Activated CD8-positive, alpha-beta T cell treated with anti-CD3 and anti-CD28 coated beads, Interleukin-2, amount 10 ng/mL, durations not matched to agents 7 days and 5 days (primary cell): ENCODE measurements around the gene DTX1. TPM values are rescaled to one million over a fixed set of nuclear protein-coding genes. Genes with fewer than 3 reads are reported as not detected.

Experiments used
- ATAC-seq: fragments of 150-1000 bp; cut with Tn5 transposase; one replicate; pipeline ENCODE4 v1.10.0; 2021; ENCODE audit warnings: moderate library complexity
- CTCF ChIA-PET: fragments of 350-600 bp; sonication (Branson Sonifier 250); formaldehyde crosslinking; loops from one replicate; lab custom pipeline; 2021; ENCODE audit warnings: antibody characterized with exemption; lab: Charles Lee
- POLR2A ChIA-PET: fragments of 350-600 bp; sonication (Branson Sonifier 250); formaldehyde crosslinking; loops from one replicate; lab custom pipeline; 2021; ENCODE audit warnings: antibody characterized with exemption; lab: Charles Lee
- DNase-seq: peaks from one replicate; pipeline ENCODE4 v3.0.0-alpha.2; 2020
- H3K27ac Mint-ChIP-seq: one replicate; pipeline ENCODE4 v1.8.0; 2021; ENCODE audit warnings: mild to moderate bottlenecking, mixed read lengths
- H3K27me3 Mint-ChIP-seq: one replicate; pipeline ENCODE4 v1.8.0; 2021; ENCODE audit warnings: low read depth, mixed read lengths
- H3K36me3 Mint-ChIP-seq: one replicate; pipeline ENCODE4 v1.8.0; 2021; ENCODE audit warnings: low read depth, mixed read lengths
- H3K4me1 Mint-ChIP-seq: one replicate; pipeline ENCODE4 v1.8.0; 2021; ENCODE audit warnings: low read depth, mixed read lengths
- H3K4me3 Mint-ChIP-seq: one replicate; pipeline ENCODE4 v1.8.0; 2021; ENCODE audit warnings: mild to moderate bottlenecking, mixed read lengths
- H3K9me3 Mint-ChIP-seq: one replicate; pipeline ENCODE4 v1.8.0; 2022; ENCODE audit warnings: mixed read lengths; ENCODE audit not compliant: insufficient read depth
- total RNA-seq, 2 experiments: library from RNA; stranded (reverse); gene quantifications; one replicate each; pipeline ENCODE4 v1.2.3, GENCODE V29; 2021

The DTX1 gene
- total RNA-seq, 2 experiments from 2014 or later = not detected

DNA sequence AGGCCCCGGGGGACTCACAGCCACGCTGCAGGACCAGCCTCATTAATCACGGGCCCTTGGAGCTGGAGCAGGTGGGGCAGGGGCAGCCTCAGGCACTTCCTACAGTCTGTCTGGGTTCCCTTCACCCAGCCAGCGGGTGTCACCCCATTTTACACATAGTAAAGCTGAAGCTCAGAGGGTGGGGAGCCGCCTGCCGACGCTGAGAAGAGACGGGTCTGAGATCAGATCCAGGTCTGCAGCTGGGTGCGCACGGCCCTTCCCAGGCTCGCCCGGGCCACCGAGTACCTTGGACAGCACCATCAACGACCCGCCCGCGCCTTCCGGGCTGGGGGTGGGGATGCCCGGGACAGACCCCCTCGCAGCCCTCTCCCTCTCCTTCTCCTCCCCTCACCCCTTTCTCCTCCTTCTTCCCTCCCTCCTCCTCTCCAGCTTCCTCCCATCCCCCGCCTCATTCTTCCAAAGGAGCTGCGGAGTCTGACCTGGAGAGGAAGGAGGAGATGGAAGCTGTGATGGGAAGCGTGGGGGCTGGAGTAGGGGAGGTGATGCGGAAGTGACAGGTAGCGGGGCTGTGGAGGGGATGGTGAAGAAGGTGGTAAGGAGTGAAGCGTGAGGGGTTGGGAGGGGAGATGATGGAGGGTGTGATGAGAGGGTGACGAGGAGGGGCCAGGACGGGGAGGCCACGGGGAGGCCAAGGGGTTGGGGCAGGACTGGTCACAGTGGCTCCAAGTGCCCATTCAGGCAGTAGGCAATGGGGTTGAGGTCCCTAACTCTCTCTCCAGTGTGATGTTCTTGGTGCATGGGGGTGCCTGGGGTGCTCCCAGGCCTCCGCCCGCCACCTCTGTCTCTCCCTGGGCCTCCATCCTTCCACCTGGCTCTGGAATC, 8.8 kb downstream of the DTX1 start:
- ATAC-seq = no peak
- Mint-ChIP-seq H3K4me3 (no peak overlapping the region), H3K4me1 (peaks cover 12% of the 10 kb centered on the region), H3K36me3 (no peaks in the 10 kb centered on the region), H3K27ac (no peak overlapping the region), H3K27me3 (no peaks in the 10 kb centered on the region), H3K9me3 (no peaks in the 10 kb centered on the region)
- POLR2A ChIA-PET = no interaction called here
- CTCF ChIA-PET = interaction anchor here (0.7 to 2.7 kb wide), 2 partner anchors 17 to 38 kb away, joined by 4 to 7 read pairs; no protein-coding TSS in a partner anchor
- DNase-seq = no peak

DNA sequence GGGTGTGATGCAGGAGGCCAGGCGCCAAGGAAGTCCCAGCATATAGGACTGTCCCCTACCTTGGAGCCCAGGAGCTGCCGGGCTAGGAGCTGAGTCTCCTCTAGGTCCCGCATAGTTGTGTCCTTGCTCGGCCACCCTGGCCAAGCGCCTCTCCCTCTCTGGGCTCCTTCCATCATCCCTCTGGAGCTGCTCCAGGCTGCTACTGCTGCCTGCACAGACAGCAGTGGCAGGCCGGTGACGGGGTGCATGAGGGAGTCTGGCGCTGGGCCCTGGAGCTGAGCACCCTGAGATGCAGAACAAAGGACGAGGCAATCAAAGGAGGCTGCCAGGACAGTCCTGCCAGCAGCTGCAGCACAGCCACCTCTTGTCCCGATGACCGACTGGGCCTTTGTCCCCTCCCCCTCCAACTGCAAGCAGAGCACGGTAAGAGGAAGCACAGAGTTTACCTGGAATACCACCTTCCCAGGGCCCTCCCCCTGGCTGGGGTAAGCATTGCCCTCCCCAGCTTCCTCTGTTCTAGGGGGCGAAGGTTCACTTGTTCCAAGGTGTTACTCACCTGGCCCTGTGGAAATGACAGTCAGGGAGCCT, 10.4 kb downstream of the DTX1 start:
- CTCF ChIA-PET = interaction anchor here (1.5 to 2.7 kb wide), 2 partner anchors 18 to 105 kb away, joined by 3 to 7 read pairs; no protein-coding TSS in a partner anchor
- Mint-ChIP-seq H3K4me1 (peaks cover 21% of the 10 kb centered on the region), H3K27me3 (no peaks in the 10 kb centered on the region), H3K36me3 (no peaks in the 10 kb centered on the region), H3K27ac (no peak overlapping the region), H3K4me3 (no peak overlapping the region), H3K9me3 (no peaks in the 10 kb centered on the region)
- ATAC-seq (no peak), DNase-seq (no peak)
- POLR2A ChIA-PET = no interaction called here

DNA sequence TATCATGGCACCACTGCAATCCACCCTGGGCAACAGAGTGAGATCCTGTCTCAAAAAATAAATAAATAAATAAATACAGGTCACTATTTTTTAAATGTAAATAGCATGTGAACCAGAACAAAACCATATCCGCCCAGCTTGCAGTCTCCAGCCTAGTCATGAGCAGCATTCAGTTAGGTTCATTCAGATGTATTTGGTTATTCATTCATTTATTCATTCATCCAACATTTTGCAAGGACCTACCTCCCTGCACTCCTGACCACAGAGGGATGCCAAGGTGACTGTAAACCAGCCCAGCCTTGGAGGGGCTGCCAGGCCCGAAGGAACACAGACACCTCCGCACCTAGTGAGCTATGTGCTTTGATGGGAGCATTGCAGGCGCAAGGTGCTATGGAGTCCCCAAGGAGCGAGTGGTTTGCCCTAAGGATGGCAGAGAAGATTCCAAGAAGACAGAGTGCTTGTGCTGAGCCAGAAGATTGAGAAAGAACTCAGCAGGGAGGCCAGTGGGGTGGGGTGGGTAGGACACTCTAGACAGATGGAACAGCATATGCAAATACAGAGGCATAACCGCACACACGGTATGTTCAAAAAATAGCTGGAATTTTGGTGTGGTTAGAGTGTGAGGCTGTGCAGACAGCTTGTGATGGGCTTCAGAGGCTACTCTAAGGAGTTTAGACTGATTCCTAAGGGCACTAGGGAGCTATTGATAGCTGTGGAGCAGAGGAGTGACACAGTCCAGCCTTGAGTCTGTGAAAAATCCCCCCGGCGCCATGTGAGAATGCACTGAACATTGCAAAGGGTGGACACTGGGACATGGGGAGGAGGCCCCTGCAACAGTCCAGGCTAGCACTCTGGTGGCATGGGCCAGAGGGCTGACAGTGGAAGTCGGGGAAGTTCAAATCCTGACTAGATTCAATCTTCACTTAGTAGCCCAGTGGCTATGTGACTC, 11.7 kb downstream of the DTX1 start:
- H3K36me3 Mint-ChIP-seq = no peaks in the 10 kb centered on the region
- H3K4me1 Mint-ChIP-seq = peaks cover 21% of the 10 kb centered on the region
- H3K27me3 Mint-ChIP-seq = no peaks in the 10 kb centered on the region
- H3K4me3 Mint-ChIP-seq = no peak overlapping the region
- no peaks in the 10 kb centered on the region for H3K9me3 Mint-ChIP-seq
- POLR2A ChIA-PET = no interaction called here
- CTCF ChIA-PET = interaction anchor here (1.5 to 2.7 kb wide), 2 partner anchors 20 to 104 kb away, joined by 3 to 7 read pairs; no protein-coding TSS in a partner anchor
- no peak overlapping the region for H3K27ac Mint-ChIP-seq
- ATAC-seq (no peak), DNase-seq (no peak)

DNA sequence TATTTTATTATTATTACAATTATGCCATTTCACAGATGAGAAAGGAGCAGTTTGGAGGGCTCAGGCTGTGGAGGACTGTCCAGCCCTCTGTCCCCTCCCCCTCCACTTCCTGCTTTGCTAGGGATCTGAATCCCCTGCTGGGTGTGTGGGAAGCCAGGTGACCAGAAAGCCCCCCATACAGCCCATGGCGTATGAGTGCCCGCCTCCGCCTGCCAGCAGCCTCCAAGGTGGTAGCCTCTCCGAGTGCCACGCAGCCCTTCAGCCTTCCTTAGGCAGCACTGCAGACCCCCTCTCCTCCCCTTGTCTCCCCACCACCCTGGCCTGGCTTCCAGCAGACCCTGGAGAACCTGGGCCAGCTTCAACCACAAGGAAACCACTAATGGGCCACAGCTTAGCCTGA, 12.6 kb downstream of the DTX1 start:
- Mint-ChIP-seq H3K36me3 (no peaks in the 10 kb centered on the region), H3K4me3 (no peak overlapping the region), H3K27ac (no peak overlapping the region), H3K27me3 (no peaks in the 10 kb centered on the region), H3K9me3 (no peaks in the 10 kb centered on the region), H3K4me1 (peaks cover 21% of the 10 kb centered on the region)
- POLR2A ChIA-PET = interaction anchor here (0.6 kb wide), 1 partner anchor 84 kb away, joined by 3 read pairs; no protein-coding TSS in a partner anchor
- no peak for DNase-seq
- CTCF ChIA-PET = interaction anchor here (1.6 kb wide), 1 partner anchor 29 kb away, joined by 8 read pairs; no protein-coding TSS in a partner anchor
- ATAC-seq = no peak

DNA sequence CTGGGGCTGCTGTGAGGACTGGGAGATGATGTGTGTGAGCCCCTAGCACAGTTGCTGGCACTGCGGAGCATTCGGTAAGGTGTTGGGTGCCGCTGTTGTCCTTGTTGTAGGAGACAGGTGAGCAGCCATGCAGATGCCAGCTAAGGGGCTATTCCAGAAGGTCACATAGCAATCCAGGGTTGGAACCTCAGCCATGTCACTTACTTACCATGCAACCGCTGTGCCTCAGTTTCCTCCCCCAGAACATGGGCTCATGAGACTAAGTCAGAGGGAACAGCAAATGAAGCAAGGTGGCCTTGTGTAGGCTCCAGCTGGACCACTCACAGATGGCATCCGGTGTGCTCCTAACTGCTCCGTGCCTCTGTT, 13.2 kb downstream of the DTX1 start:
- H3K4me3 Mint-ChIP-seq = no peak overlapping the region
- POLR2A ChIA-PET = no interaction called here
- CTCF ChIA-PET = interaction anchor here (0.6 to 1.6 kb wide), 3 partner anchors 10 to 28 kb away, joined by 3 to 8 read pairs (median 3); partner anchors contain the start of gene DTX1
- H3K27ac Mint-ChIP-seq = peak overlapping the region; percentile 44
- no peaks in the 10 kb centered on the region for H3K27me3 Mint-ChIP-seq
- no peak for ATAC-seq
- peaks cover 25% of the 10 kb centered on the region for H3K4me1 Mint-ChIP-seq
- no peaks in the 10 kb centered on the region for H3K36me3 Mint-ChIP-seq
- no peak for DNase-seq
- H3K9me3 Mint-ChIP-seq = no peaks in the 10 kb centered on the region

DNA sequence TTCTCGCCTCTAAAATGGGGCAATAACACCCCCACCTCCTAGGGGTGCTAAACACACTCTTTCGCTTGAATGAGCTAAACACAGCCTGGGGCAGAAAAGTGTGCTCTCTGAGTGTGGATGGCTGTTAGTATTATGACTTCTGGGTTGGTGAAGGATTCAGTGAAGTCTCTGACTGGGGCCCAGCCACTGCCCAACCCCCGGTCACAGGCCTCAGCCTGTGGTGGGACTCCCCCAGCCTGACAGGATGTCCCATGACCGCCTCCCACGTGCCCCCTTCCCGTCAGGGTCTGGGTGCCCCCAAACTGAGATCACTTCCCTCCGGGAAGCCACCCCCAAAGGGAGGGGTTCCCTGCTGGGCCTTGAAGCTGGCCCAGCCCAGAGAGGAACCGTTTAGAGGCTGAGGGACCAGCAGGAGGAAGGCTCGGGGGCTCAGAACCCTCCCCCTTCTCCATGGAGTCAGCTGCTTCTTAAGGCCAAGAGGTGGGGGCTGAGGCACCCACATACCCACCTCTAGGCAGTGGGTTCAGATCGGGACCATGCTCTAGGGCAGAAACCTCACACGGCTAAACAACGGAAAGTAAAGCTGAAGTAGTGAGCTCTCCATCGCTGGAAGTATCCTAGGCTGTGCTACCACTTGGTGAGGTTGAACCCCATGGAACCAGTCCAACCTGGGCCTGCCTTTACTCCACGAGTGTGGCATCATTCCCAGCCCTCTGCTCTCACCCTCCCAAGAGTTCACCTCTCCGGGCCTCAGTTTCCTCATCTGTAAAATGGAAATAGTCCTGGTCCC, 13.8 kb downstream of the DTX1 start:
- Mint-ChIP-seq H3K27me3 (no peaks in the 10 kb centered on the region), H3K4me3 (peak overlapping the region; percentile 12), H3K4me1 (peaks cover 28% of the 10 kb centered on the region), H3K9me3 (no peaks in the 10 kb centered on the region), H3K36me3 (no peaks in the 10 kb centered on the region), H3K27ac (peak overlapping the region; percentile 44)
- DNase-seq (peak; percentile 71), ATAC-seq (peak; percentile 67)
- CTCF ChIA-PET = interaction anchor here (0.6 to 1.6 kb wide), 5 partner anchors 9 to 82 kb away, joined by 3 to 8 read pairs (median 4); partner anchors contain the start of gene DTX1
- POLR2A ChIA-PET = interaction anchor here (0.9 to 1.2 kb wide), 2 partner anchors 17 to 19 kb away, joined by 4 read pairs; no protein-coding TSS in a partner anchor

DNA sequence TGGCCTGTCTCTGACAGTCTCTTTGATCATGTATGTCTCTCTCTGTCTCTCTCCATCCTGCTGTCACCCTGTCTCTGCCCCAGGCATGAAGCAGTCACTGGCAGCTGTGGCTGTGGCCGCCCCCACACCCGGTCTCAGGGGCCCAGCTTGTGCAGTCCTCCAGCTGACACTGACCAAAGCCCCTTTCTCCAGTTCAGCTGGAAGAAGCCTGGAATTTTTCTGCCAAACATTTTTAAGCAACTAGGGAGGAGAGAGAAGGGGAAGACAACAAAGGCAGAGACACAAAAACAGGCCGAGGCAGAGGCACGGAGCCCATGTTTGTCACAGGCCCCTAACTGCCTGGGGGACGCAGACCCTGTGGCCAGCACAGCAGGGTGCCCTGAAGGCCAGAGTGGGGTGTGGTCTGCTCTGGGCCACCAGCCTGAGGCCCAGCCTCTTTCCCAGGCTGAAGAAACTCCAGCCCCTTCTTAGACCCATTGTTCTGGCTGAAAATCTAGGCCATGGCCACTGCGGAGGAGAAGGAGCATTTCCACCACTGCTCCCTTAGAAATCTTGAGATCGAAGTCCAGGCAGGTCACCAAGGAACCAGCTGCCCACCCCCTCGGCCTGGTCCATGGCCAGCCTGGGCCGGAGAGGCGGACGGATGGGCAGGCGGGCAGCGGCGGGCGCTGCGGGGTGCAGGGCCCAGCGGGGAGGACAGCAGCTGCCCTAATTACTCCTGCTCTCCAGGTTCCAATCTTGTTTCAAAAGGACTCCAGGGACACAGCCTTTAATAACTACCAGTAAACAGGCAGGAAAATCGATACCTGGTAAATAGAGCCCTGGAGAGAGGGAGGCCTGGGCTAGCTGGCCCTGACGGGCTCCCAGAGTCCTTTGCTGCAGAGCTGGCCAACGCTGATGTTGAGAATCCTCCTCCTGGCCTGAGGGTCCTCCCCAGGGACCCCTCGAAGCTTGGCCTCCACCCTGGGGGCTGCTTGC, 14.9 kb downstream of the DTX1 start:
- Mint-ChIP-seq H3K4me1 (peaks cover 34% of the 10 kb centered on the region), H3K36me3 (no peaks in the 10 kb centered on the region), H3K9me3 (no peaks in the 10 kb centered on the region), H3K4me3 (no peak overlapping the region), H3K27ac (peak overlapping the region; percentile 9), H3K27me3 (no peaks in the 10 kb centered on the region)
- DNase-seq (no peak), ATAC-seq (no peak)
- POLR2A ChIA-PET = interaction anchor here (0.9 to 1.2 kb wide), 2 partner anchors 15 to 18 kb away, joined by 4 read pairs; no protein-coding TSS in a partner anchor
- CTCF ChIA-PET = interaction anchor here (1.1 to 1.3 kb wide), 2 partner anchors 79 to 81 kb away, joined by 4 read pairs; no protein-coding TSS in a partner anchor

DNA sequence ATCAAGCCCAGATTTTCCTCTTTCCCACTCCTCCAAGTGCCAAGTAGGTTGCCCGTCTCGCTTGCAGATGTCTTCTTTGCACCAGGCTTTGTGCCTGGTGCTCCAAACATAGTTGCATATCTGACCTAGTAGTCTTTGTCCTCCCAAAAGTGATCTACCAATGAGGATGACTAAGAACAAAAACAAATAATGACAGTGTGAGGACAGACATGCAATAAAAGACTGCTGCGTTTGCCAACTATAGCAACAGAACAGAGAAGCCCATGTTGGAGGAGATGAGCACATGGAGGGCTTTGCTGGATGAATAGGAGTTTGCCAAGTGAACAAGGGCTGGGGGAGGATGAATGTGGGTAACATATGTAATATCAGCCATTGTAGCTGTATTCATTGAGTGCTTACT, 15.6 kb downstream of the DTX1 start:
- CTCF ChIA-PET = no interaction called here
- POLR2A ChIA-PET = no interaction called here
- no peak for ATAC-seq
- Mint-ChIP-seq H3K9me3 (no peaks in the 10 kb centered on the region), H3K27ac (no peak overlapping the region), H3K4me1 (peaks cover 34% of the 10 kb centered on the region), H3K27me3 (no peaks in the 10 kb centered on the region), H3K36me3 (no peaks in the 10 kb centered on the region), H3K4me3 (no peak overlapping the region)
- no peak for DNase-seq

DNA sequence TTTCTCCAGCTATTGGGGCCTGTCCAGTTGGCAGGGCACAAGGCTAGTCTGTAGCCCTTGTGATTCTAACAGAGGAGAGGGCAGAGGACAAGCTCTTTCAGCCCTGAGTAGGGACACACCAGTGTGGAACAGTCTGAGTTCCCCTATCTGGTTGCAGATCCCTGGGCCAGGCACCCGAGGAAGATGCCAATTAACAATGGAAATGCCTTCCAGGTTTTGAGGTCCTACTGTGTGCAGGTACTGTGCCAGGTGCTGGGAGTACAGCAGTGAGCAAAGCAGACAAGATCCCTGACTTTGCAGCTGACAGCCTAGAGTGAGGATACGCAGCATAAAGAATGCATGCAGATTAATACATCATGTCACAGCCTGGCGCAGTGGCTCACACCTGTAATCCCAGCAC, 17.1 kb downstream of the DTX1 start:
- POLR2A ChIA-PET = no interaction called here
- DNase-seq (no peak), ATAC-seq (no peak)
- Mint-ChIP-seq H3K4me3 (no peak overlapping the region), H3K27ac (no peak overlapping the region), H3K36me3 (no peaks in the 10 kb centered on the region), H3K4me1 (peaks cover 34% of the 10 kb centered on the region), H3K27me3 (no peaks in the 10 kb centered on the region), H3K9me3 (no peaks in the 10 kb centered on the region)
- CTCF ChIA-PET = no interaction called here

DNA sequence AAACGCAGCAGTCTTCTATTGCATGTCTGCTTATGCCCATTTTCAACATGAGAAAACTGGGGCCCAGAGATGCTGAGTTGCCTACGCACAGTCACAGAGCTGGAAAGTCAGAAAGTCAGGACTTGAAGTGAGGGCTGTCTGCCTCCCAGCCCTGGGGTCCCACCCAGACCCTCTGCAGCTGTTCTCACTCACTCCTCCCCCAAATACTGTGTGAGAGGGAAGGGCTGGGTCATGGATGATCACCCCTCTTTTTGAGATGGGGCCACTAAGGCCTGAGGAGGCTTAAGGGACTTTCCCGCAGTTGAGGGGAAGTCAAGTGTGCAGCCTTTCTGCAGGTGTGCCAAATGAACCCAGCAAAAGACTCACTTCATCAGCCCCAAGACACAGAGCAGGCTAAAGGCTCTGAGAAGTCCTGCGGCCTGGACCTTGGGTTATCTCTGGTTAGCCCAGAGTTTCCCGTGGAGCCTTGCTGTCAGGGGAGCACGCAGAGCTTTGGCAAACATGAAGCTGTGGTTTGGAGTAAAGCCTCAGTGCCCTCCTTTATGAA, 18.7 kb downstream of the DTX1 start:
- Mint-ChIP-seq H3K4me1 (peaks cover 24% of the 10 kb centered on the region), H3K9me3 (no peaks in the 10 kb centered on the region), H3K27me3 (no peaks in the 10 kb centered on the region), H3K36me3 (no peaks in the 10 kb centered on the region), H3K4me3 (no peak overlapping the region), H3K27ac (no peak overlapping the region)
- CTCF ChIA-PET = no interaction called here
- DNase-seq (no peak), ATAC-seq (no peak)
- POLR2A ChIA-PET = no interaction called here
